Activated naive CD8-positive, alpha-beta T cell treated with anti-CD3 and anti-CD28 coated beads, Interleukin-2, amount 10 ng/mL, durations not matched to agents 7 days and 5 days (primary cell): ENCODE results near the gene GPSM1. TPM values are rescaled to one million over a fixed set of nuclear protein-coding genes. Genes with fewer than 3 reads are reported as not detected.
A peak's percentile ranks its signal among the peaks of the same experiment; 100 is the strongest.

Experiments used
- ATAC-seq: fragments of 150-1000 bp; cut with Tn5 transposase; one replicate; pipeline ENCODE4 v1.10.0; 2021; ENCODE audit warnings: low read depth, moderate library complexity
- POLR2A ChIA-PET: fragments of 350-600 bp; sonication (Branson Sonifier 250); formaldehyde crosslinking; loops from one replicate; lab custom pipeline; 2021; ENCODE audit warnings: antibody characterized with exemption; lab: Charles Lee
- DNase-seq: peaks from one replicate; pipeline ENCODE4 v3.0.0; 2021
- H3K27ac Mint-ChIP-seq: one replicate; pipeline ENCODE4 v1.8.0; 2022; ENCODE audit warnings: mild to moderate bottlenecking, mixed read lengths
- H3K27me3 Mint-ChIP-seq: one replicate; pipeline ENCODE4 v1.8.0; 2022; ENCODE audit warnings: mild to moderate bottlenecking, moderate library complexity, mixed read lengths
- H3K36me3 Mint-ChIP-seq: one replicate; pipeline ENCODE4 v1.8.0; 2021; ENCODE audit warnings: mild to moderate bottlenecking, mixed read lengths
- H3K4me1 Mint-ChIP-seq: one replicate; pipeline ENCODE4 v1.8.0; 2021; ENCODE audit warnings: mixed read lengths
- H3K4me3 Mint-ChIP-seq: one replicate; pipeline ENCODE4 v1.8.0; 2022; ENCODE audit warnings: mild to moderate bottlenecking, moderate library complexity, mixed read lengths
- H3K9me3 Mint-ChIP-seq: one replicate; pipeline ENCODE4 v1.8.0; 2021; ENCODE audit warnings: mixed read lengths
- total RNA-seq, 2 experiments: library from RNA; stranded (reverse); gene quantifications; one replicate each; pipeline ENCODE4 v1.2.3, GENCODE V29; 2021

Gene GPSM1, protein sequence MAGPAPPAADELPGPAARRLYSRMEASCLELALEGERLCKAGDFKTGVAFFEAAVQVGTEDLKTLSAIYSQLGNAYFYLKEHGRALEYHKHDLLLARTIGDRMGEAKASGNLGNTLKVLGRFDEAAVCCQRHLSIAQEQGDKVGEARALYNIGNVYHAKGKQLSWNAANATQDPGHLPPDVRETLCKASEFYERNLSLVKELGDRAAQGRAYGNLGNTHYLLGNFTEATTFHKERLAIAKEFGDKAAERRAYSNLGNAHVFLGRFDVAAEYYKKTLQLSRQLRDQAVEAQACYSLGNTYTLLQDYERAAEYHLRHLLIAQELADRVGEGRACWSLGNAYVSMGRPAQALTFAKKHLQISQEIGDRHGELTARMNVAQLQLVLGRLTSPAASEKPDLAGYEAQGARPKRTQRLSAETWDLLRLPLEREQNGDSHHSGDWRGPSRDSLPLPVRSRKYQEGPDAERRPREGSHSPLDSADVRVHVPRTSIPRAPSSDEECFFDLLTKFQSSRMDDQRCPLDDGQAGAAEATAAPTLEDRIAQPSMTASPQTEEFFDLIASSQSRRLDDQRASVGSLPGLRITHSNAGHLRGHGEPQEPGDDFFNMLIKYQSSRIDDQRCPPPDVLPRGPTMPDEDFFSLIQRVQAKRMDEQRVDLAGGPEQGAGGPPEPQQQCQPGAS
- total RNA-seq = 1 to 10 TPM; 5.0 to 6.0 TPM

DNA sequence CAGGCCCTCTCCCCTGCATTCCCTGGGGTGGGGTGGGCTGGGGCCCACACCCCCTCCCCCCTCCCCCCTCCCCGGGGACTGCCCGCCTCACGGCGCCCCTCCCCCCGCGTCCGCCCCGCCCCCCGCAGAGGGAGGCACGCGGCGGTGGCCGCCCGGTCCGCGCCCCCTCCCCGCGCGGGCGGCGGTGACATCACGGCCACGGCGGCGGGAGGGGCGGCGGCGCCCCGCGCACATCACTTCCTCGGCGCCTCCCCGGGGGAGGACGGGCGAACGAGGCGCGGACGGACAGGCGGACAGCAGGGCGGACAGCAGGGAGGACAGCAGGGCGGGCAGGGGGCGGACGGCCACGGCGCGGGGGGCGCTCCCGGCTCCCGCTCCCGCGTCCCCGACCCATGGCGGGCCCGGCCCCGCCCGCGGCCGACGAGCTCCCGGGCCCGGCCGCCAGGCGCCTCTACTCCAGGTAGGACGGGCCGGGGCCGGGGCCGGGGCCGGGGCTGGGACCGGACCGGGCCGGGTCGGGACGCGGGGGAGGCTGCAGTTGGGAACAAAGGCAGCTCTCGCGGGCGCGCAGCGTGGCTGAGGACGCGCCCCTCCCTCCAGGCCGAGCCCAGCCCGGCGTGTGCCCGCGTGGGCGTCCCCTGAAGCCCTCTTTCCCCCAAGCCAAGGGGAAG lies at the start of gene GPSM1:
GPSM1 (plus strand) TSS at position 236 of the 671 bp plus-strand sequence; CDS start at position 393, 157 bp downstream.
- Mint-ChIP-seq H3K9me3 (no peaks in the 10 kb centered on the region), H3K4me3 (peak within 1 kb of the TSS; percentile 66), H3K27ac (peak within 1 kb of the TSS; percentile 34), H3K27me3 (no peaks in the 10 kb centered on the region), H3K4me1 (no peaks in the 10 kb centered on the region), H3K36me3 (no peaks in the 10 kb centered on the region)
- POLR2A ChIA-PET = no interaction called here
- ATAC-seq = peak; percentile 39
- DNase-seq = peak; percentile 64

DNA sequence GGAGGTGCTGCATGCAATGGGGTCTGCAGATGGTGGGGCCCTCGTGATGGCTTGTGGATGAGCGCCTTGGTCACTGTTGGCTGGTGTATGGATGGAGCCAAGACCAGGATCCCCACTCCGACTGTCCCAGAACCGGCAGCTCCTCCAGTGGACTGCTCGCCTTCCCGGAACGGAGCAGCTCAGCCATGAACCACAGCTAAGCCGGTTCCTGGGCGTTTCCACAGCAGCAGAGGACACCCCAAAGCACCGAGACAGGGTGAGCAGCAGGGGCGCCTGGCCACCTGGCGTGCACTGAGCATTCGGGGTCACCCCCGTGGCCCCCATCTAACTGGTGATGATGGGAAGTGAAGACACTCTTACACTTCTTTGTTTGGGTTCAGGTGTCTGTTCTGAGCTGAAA lies 49.6 kb upstream of the GPSM1 start:
- Mint-ChIP-seq H3K27me3 (no peaks in the 10 kb centered on the region), H3K9me3 (no peaks in the 10 kb centered on the region), H3K4me3 (no peak overlapping the region), H3K36me3 (no peaks in the 10 kb centered on the region), H3K4me1 (peaks cover 2% of the 10 kb centered on the region), H3K27ac (no peak overlapping the region)
- POLR2A ChIA-PET = no interaction called here
- DNase-seq = no peak
- no peak for ATAC-seq

DNA sequence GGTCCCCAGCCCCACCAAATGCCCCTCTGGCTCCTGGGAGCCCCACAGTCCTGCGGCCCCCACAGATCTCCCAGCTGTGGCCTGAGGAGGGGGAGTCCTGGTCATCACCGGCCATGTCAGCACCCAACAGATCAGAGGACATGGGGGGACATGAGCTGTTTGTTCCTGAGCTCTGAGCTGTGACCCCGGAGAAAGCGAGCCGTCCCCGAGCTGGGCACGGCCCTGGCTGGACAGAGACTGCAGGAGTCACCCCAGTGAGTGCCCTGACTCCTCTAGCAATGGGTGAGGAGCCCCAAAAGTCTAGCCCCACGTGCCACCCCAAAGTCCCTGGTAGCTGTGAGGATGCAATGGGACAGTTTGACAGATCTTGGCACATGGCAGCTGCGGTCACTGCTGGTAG lies 49.1 kb upstream of the GPSM1 start:
- no peaks in the 10 kb centered on the region for H3K9me3 Mint-ChIP-seq
- no peak for ATAC-seq
- H3K4me3 Mint-ChIP-seq = no peak overlapping the region
- peaks cover 2% of the 10 kb centered on the region for H3K4me1 Mint-ChIP-seq
- H3K27me3 Mint-ChIP-seq = no peaks in the 10 kb centered on the region
- H3K36me3 Mint-ChIP-seq = no peaks in the 10 kb centered on the region
- DNase-seq = no peak
- POLR2A ChIA-PET = no interaction called here
- no peak overlapping the region for H3K27ac Mint-ChIP-seq

DNA sequence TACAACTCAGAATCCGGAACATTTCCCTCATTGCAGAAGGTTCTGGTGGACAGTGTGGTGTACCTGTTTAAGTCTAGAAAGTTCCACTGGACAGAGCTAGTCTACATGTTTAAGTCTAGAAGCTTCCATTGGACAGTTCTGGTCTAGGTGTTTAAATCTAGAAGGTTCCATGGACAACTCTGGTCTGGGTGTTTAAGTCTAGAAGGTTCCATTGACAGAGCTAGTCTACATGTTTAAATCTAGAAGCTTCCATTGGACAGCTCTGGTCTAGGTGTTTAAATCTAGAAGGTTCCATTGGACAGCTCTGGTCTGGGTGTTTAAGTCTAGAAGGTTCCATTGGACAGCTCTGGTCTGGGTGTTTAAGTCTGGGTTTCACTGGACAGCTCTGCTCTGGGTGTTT lies 48.4 kb upstream of the GPSM1 start:
- H3K27ac Mint-ChIP-seq = no peak overlapping the region
- H3K9me3 Mint-ChIP-seq = no peaks in the 10 kb centered on the region
- H3K27me3 Mint-ChIP-seq = no peaks in the 10 kb centered on the region
- H3K36me3 Mint-ChIP-seq = no peaks in the 10 kb centered on the region
- no peak for DNase-seq
- H3K4me3 Mint-ChIP-seq = no peak overlapping the region
- ATAC-seq = no peak
- POLR2A ChIA-PET = no interaction called here
- H3K4me1 Mint-ChIP-seq = peaks cover 2% of the 10 kb centered on the region

DNA sequence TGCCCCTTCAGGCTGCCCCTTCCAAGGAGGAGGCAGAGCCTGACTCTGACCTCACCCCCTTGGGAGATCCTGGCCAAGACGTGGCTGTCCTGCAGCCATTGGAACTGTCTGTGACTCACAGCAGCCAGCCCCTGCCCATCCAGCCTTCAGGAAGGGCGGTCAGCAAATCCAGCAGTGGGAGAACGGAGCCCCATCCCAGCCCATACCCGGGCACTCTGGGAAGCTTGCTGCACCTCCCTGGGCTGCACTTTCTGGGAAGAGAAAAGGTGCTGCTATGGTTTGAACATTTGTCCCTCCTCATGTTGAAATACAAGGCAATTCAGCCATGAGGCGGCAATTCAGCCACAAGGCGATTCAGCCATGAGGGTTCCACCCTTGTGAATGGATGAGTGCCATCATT lies 47.9 kb upstream of the GPSM1 start:
- H3K36me3 Mint-ChIP-seq = no peaks in the 10 kb centered on the region
- H3K9me3 Mint-ChIP-seq = no peaks in the 10 kb centered on the region
- ATAC-seq (no peak), DNase-seq (no peak)
- POLR2A ChIA-PET = no interaction called here
- no peak overlapping the region for H3K4me3 Mint-ChIP-seq
- no peak overlapping the region for H3K27ac Mint-ChIP-seq
- peaks cover 2% of the 10 kb centered on the region for H3K4me1 Mint-ChIP-seq
- H3K27me3 Mint-ChIP-seq = no peaks in the 10 kb centered on the region

DNA sequence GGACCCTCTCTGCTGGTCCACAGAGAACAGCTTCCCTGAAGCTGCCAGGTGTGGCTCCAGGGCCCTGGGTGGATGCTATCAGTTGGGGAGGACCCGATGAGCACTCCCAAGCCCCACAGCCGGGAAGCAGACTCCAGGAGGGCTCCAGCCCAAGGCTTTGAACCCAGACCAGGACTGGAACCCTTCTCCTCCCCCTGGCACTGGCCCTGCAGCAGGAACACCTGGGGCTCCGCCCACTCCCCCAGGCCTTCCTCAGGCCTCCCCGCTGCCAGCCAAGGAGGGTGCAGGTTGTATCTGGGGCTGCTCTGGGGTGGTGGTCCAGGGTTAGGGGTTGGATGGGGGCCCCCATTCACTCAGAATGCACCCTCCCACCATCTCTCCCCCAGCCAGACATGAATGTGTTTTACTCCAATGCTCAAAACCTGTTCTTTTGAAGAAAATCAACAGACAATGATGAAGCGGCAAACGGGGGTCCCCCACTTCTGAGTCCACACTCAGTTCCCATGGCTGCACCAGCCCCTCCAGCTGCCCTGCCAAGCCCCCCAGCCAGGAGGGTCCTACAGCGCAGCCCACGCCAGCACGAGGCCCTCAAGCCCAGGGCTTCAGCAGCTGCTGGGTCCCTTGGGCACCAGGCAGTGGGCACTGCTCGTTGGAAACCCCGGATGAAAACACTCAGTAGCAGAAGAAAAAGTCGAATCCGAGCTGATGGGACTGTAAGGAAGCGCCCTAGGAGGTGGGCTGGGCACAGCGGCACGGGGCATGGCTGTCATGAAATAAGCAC lies 46.6 kb upstream of the GPSM1 start:
- POLR2A ChIA-PET = no interaction called here
- Mint-ChIP-seq H3K27ac (no peak overlapping the region), H3K4me1 (peaks cover 2% of the 10 kb centered on the region), H3K36me3 (no peaks in the 10 kb centered on the region), H3K9me3 (no peaks in the 10 kb centered on the region), H3K4me3 (no peak overlapping the region), H3K27me3 (no peaks in the 10 kb centered on the region)
- no peak for ATAC-seq
- no peak for DNase-seq

DNA sequence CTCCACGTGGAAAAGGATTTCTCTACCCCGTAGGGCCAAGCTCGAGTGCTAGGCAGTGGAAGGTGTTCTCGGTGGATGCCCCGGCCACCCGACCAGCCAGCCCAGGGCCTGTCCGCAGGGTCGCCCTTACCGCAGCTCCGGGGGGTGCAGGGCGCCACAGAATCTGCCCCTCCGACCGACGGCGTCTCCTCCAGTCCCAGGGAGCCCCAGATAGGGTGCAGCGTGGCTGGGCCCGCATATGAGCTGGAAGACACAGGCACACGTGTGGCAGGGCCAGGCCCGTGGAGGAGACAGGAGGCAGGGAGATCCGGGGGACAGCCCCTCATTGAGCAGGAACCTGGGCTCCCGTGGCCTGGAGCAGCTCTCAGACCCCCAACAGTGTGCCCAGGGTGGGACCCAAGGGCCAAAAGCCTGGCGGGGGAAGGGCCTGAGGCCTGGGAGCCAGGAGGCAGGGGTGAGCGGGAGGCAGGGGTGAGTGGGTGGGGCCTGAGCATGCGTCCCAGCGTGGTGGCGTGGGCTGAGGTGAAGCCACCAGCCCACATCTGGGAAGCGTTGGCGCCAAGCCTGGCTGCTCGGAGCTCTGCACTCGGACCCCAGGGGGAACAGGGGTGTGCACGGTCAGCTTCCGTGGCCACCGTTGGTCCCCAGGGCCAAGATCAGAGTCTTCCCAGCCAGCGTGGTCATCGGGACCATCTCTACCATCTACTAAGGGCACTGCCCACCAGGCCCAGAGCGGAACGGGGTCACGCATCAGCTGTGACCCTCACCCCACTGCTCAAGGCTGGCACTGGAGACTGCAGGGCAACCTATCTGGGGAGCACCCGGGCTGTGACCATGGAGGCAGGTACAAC lies 45.7 kb upstream of the GPSM1 start:
- no peak overlapping the region for H3K27ac Mint-ChIP-seq
- no peaks in the 10 kb centered on the region for H3K9me3 Mint-ChIP-seq
- peaks cover 2% of the 10 kb centered on the region for H3K4me1 Mint-ChIP-seq
- no peak overlapping the region for H3K4me3 Mint-ChIP-seq
- H3K27me3 Mint-ChIP-seq = no peaks in the 10 kb centered on the region
- no peak for DNase-seq
- ATAC-seq = no peak
- POLR2A ChIA-PET = no interaction called here
- H3K36me3 Mint-ChIP-seq = no peaks in the 10 kb centered on the region

DNA sequence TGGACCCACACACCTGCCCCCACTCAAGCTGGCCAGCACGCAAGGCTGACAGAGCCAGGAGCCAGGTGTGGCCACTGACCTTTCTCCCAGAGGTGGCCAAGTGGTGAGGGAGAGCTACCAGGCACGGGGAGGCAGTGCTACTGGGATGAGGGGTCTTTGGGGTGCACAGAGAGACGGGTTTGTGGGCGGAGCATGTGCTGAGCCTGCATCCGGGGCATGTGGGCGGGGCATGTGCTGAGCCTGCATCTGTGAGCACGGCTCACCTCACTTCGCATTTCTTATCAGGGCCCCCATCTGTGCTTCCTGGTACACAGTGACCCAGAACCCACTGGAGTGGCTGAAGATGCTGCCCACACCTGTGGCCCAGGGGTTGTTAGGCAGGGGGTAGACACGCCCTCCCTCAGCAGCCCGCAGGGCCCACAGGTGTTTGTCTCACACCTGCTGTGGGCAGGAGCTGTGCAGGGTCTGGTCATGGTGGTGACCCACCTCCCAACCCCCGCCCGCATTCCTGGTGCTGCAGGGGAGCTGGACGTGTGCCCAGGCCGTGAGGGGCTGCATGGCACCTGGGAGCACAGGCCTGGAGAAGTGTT lies 45.0 kb upstream of the GPSM1 start:
- Mint-ChIP-seq H3K9me3 (no peaks in the 10 kb centered on the region), H3K36me3 (no peaks in the 10 kb centered on the region), H3K4me3 (no peak overlapping the region), H3K27me3 (no peaks in the 10 kb centered on the region), H3K4me1 (peaks cover 2% of the 10 kb centered on the region), H3K27ac (no peak overlapping the region)
- POLR2A ChIA-PET = interaction anchor here (1.2 kb wide), 1 partner anchor 15 kb away, joined by 3 read pairs; no protein-coding TSS in a partner anchor
- ATAC-seq (no peak), DNase-seq (no peak)

DNA sequence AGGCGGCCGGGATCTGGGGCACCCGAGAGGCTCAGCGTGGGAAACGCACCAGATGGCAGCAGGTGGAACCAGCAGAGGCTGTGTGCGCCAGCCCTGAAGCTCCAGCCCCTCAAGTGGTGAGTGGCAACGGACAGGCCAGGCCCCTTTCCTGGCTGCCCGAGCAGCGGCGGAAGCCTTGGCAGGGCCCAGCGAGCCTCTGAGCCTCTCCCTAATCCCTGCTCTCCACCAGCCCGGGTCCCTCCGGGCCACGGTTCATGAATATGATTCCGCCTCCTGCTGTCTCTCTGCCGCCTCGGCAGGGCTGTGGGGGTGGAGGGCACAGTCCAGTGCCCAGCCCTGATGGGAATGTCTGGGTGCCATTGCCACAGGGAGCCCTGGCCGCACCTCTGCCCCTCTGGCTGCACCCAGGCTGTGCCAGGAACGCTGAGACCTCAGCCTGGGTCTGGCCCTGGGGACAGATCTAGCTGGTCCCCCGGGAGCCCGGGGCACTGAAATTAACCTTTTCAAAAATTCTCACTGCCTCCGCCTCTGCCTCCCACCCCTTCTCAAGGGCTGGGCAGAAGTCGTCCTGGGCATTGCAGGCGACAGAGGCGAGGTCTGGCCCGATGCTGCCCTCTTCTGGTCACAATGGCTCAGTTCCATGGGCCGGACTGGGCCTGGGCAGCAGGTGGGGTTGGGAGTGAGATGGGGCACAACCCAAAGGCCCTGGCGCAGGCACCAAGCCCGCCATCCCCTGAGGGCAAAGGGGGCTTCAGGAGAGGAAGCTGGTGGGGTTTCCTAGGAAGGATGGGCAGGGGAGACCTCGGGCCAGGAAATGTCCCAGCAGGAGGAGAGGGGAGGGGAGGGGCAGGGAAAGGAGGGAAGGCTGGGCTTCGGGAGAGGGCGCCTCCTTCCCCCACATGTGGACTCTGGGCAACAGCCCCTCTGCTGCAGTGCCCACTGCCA lies 43.8 kb upstream of the GPSM1 start:
- Mint-ChIP-seq H3K9me3 (no peaks in the 10 kb centered on the region), H3K4me1 (peaks cover 2% of the 10 kb centered on the region), H3K27ac (no peak overlapping the region), H3K36me3 (no peaks in the 10 kb centered on the region), H3K27me3 (no peaks in the 10 kb centered on the region), H3K4me3 (no peak overlapping the region)
- DNase-seq = peak; percentile 79
- POLR2A ChIA-PET = interaction anchor here (1.2 kb wide), 1 partner anchor 16 kb away, joined by 3 read pairs; no protein-coding TSS in a partner anchor
- ATAC-seq = peak; percentile 86

DNA sequence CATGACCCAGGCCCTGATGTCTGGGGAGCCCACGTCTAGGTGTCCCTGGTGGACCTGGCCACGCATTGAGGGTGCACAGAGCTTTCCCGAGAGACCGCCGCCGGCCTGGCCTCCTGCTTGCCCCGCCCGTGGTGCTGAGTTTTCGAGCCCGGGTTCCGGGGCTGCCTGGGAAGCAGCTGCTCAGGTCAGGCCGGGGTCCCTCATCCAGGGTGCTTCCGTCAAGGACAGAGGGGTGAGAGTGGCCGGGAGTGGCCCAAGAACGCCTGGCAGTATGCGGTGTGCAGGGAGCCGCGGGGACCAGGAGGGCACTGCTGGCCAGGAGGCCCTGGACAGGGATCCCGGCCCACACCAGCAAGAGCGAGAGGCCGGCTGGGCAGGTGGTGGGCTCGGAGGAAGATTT lies 43.0 kb upstream of the GPSM1 start:
- Mint-ChIP-seq H3K4me1 (peaks cover 2% of the 10 kb centered on the region), H3K36me3 (no peaks in the 10 kb centered on the region), H3K9me3 (no peaks in the 10 kb centered on the region), H3K27me3 (no peaks in the 10 kb centered on the region), H3K4me3 (no peak overlapping the region), H3K27ac (no peak overlapping the region)
- POLR2A ChIA-PET = no interaction called here
- DNase-seq (no peak), ATAC-seq (no peak)

DNA sequence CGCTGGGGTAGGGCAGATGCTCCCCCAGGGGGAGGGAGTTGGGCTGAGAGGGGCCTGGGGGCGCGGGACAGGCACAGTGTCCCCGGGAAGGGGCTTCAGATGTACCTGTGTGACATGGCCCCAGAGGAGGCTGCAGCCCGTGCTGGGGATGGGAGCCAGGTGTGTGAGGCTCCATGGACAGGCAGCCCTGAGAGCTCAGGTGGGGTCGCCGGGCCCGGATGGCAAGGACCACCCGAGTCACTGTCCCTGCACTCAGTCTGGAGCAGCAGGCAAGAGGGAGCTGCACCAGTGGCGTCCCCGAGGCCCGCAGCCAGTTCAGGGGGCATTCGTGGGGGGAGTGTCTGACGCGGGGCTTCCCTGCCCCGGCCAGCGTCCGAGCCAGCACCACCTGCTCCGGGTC lies 42.4 kb upstream of the GPSM1 start:
- H3K4me3 Mint-ChIP-seq = no peak overlapping the region
- H3K27me3 Mint-ChIP-seq = no peaks in the 10 kb centered on the region
- DNase-seq = no peak
- no peak overlapping the region for H3K27ac Mint-ChIP-seq
- POLR2A ChIA-PET = no interaction called here
- ATAC-seq = no peak
- no peaks in the 10 kb centered on the region for H3K9me3 Mint-ChIP-seq
- no peaks in the 10 kb centered on the region for H3K36me3 Mint-ChIP-seq
- peaks cover 2% of the 10 kb centered on the region for H3K4me1 Mint-ChIP-seq
